NCI-H1417 (cell line): ENCODE data around the gene COL1A1.

Source experiments
- DNase-seq, 3 experiments: peaks; one replicate each; lab custom pipeline; 2025; lab: John Stamatoyannopoulos, UW

COL1A1 gene

DNA sequence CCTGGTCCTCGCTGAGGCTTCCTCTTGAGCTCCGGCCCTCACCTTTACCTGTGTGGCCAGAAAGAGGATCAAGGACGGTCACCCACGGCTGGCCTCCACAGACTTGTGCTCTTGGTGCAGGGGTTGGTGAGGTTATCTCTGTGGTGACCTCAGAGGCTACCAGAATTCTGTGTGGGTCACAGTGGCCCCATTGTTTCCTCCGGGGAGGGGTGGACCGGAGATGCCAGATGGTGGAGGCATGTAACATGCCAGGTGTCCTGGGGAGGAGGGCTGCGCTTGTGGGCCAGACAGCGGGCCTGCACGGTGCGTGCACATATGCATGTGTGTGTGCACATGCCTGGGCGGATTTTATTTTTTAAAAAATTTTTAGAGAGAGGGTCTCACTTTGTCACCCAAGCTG lies 29.3 kb downstream of the COL1A1 start:
- no peak for DNase-seq

- no peak for DNase-seq
Measured at GRCh38 chr17:50171371-50172071, 29.9 kb downstream of the COL1A1 start.

- no peak for DNase-seq
Measured at GRCh38 chr17:50170662-50171370, 30.6 kb downstream of the COL1A1 start.

DNA sequence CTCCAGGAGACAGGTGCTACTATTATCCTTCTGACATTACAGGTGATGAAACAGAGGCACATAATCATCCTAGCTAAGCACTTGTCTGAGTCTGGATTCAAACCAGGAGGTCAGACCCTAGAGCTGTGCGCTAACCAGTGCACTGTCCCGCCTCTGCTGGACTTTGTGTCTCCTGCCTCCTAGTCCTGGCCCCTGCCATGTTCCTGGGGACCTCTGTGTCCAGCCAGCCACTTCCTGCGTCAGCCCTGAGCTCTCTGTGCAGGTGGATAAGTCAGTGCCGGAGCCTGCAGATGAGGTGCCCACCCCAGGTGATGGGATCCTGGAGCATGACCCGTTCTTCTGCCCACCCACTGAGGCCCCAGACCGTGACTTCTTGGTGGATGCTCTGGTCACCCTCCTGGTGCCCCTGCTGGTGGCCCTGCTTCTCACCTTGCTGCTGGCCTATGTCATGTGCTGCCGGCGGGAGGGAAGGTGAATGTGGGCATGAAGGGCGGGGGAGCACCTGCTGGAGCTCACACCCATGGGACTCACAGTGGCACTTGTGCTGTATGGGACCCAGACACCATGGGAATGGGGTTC lies 31.5 kb downstream of the COL1A1 start:
- no peak for DNase-seq

DNA sequence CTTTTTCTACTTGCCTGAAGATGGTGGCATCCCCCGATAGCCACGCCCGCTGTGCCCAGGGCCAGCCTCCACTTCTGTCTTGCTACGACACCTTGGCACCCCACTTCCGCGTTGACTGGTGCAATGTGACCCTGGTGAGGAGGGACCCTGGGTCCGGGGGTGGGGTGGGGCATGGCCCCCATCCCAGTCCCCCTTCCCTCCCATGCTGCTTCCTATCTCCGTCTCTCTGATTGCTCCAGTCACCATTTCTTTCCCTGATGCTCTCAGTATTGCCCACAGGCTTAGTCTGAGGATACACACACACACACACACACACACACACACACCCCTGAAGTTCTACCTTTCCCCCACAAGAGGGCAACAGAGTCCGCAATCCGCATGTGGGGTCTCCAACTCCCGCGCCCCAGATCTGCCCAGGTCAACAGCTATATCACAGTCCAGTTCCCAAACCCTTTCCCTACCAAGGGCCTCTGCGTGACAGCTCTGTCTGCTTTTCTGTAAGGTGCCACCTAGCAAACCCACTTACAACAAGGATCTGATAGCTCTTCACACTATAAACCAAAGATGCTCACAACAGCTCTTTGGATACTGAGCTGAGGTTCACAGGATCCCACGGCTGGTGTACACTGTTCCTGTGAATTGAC lies 32.2 kb downstream of the COL1A1 start:
- peak; percentile 49 to 78 (median 62) for DNase-seq

DNA sequence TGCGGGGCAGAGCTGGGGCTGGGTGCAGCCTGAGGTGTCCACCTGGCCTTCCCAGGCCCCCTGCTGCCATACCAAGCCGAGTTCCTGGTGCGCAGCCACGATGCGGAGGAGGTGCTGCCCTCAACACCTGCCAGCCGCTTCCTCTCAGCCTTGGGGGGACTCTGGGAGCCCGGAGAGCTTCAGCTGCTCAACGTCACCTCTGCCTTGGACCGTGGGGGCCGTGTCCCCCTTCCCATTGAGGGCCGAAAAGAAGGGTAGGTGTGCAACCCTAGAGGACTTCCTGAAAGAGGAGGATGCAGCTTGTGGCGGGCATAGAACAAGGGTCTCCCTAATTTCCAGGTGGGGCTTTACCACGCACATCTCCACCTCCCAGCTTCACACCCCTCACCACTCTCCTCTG lies 33.1 kb downstream of the COL1A1 start:
- peak in 2 of 3 experiments; percentile 9 to 21 for DNase-seq

DNA sequence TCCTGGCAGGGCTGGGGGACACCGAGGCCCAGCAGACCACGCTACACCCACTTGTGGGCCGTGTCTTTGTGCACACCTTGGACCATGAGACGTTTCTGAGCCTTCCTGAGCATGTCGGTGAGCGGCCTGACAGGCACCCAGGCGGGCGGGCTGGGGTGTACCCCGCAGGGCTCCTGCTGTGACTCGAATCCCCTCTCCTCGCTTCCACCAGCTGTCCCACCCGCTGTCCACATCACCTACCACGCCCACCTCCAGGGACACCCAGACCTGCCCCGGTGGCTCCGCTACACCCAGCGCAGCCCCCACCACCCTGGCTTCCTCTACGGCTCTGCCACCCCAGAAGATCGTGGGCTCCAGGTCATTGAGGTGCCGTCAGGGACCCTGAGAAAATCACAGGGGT lies 34.1 kb downstream of the COL1A1 start:
- DNase-seq = no peak

GRCh38 chr17:50166518-50167181 lies 34.8 kb downstream of the COL1A1 start:
- no peak for DNase-seq

DNA sequence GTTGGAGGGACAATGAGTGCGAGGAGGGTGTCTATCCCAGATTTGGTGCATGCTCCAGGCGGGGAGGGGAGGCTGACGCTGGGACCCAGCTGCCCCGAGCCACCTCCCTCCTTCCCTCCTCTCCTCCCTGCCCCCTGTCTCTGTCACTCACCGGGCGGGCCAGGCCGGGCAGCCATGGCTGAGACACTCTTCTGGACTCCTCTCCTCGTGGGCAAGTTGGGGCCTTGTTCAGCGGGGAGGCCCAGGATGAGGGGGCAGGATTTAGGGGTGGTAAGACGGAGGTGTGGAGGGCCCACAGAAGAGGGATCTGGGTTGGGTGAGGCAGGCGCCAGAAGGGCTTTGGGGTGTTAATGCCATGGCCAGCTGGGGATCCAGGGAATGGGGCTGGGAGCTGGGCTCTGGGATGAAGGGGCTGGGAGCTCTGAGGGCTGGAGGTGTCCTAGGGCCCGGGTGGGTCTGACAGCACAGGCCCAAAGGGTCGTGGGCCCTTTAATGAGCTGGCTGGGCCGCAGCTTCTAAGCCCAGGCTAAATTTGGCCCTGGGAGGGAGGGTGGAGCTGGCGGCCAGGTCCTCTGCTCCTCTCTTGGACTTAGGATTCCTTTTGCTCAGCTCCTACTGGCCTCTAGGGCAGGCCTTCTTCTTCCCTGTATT lies 35.4 kb downstream of the COL1A1 start, which contains the start of gene SGCA:
TSS of gene SGCA (plus strand) at position 139 of the 651 bp plus-strand sequence. CDS start at position 175, 36 bp downstream.
- DNase-seq = no peak

DNA sequence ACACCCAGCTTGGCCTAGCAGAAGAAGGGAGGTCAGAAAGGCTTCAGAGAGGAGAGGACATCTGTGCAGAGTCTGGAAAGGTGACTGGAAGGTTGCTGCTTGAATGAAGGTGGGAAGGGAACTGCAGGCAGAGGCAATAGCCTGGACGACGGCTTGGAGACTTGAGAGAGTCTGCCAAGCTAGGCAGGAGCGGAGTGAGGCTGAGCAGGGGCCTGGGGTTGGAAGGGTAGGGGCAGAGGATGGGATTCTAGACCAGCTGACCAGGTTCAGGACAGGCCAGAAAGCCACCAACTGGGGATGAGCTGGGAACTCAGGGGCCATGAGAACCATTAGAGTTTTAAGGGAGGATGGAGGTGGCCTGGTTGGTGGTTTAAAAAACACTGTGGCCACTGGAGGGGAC lies 36.0 kb downstream of the COL1A1 start:
- DNase-seq = no peak

GRCh38 chr17:50165066-50165465 lies 36.4 kb downstream of the COL1A1 start:
- DNase-seq = no peak

DNA sequence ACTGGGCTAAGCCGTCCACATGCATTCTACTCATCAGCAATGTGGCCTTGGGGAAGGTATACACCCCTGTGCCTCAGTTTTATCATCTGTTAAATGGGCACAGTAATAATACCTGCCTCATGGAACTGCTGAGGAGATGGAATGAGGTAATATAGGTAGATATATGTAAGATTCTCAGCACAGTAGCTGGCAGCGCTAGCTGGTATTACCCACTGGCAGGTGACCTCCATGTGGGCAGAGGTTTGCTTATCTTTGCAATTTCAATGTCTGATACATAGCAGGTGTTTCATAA lies 36.8 kb downstream of the COL1A1 start:
- no peak for DNase-seq

DNA sequence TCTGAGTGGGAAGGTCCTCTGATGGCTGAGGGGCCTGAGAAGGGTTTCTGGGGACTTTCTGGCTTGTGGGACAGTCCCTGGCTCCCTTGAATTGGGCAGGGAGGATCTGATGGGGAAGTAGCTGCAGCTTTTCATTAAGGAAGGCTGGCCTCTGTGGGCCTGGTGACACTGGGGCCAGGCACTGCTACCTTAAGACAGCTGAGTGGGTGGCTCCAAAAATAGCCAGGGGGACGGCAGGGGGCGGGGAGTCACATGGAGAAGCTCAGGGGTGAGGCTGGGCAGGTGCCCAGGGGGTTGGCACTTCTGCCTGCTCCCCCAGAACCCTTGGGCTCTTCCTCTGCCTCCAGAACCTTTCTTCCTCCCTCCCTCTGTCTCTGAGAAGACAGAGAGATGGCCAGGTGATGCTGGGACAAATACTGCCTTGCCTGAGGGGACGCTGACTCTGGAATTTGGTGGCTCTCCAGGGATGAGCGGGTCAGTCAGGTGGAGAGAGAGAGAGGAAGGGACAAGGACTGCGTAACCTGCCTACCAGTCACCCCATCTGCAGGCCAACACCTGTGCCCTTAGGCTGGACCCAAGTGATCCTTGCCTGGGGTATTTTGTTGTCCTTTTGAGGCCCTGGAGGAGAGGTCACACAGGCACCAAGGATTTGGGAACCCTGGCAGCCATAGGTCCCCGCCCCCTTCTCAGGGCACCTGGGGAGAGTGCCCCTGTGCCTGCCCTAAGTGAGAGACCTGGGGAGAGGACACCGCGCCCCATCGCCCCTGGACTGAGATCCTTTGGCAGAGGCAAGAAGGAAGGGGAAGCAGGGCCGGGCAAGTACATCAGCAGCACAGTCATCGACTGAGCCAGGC lies 37.4 kb downstream of the COL1A1 start:
- DNase-seq = no peak

DNA sequence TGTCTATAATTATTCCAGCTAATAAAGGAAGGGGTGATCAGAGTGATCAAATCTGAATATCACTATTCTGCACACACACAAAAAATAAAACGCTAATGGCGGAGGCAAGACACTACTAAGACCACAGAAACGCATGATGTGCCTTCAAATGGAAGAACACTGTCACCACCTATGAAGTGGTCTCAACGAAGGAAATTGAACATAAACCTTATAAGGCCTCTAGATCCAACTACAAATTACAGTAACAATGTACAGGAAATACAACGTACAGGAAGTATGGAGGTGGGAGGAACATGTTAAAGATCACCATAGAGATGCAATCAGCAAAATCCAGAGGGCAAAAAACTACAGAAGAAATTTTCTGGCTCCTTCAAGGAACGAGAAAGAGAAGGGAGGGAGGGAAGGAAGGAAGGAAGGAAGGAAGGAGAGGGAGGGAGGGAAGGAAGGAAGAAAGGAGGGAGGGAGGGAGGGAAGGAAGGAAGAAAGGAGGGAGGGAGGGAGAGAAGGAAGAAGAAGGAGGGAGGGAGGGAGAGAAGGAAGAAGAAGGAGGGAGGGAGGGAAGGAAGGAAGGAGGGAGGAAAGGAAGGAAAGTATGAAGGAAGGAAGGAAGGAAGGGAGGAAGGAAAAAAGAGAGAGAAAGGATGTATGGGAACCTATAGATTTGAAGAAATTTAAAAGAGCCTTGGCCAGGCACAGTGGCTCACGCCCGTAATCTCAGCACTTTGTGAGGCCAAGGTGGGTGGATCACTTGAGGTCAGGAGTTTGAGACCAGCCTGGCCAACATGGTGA lies 38.8 kb downstream of the COL1A1 start:
- no peak for DNase-seq

- DNase-seq = peak in 1 of 3 experiments; percentile 25
Measured at GRCh38 chr17:50161911-50162288, 39.5 kb downstream of the COL1A1 start.

- DNase-seq = peak; percentile 88 to 95 (median 93)
Measured at GRCh38 chr17:50161023-50161910, 40.2 kb downstream of the COL1A1 start.

DNA sequence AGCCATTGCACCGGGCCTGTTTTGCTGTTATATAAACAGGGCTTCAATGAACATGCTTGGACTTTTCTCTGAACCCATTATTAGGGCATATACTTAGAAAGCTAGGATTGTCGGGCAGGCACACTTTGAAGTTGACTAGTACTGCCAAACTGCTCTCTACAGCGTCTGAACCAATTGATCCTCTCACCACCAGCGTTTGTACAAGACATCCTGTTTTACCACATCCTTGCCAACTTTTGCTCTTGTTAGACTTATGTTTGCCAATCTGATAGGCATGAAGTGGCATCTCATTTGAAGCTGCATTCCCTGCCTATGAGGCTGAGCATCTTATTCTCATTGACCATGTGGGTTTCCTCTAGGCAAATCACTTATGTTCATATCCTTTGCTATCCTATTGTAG lies 43.5 kb downstream of the COL1A1 start:
- no peak for DNase-seq

GRCh38 chr17:50155115-50155819 lies 46.2 kb downstream of the COL1A1 start:
- DNase-seq = no peak
